HG02623 (cell line): ENCODE data around the gene NEURL4.
A peak's percentile ranks its signal among the peaks of the same experiment; 100 is the strongest.
"Not testable (repeated sequence)": the region's sequence is repeated elsewhere in the genome, so short reads cannot be mapped to it uniquely, and the experiment has no call there.

Source experiments
- ATAC-seq: cut with Tn5 transposase; IDR thresholded peaks from one replicate; pipeline ENCODE4 v1.9.1; 2021; ENCODE audit warnings: moderate library complexity; ENCODE audit not compliant: unreplicated experiment

Gene NEURL4

GRCh38 chr17:7328840-7329373, at the start of gene NEURL4:
NEURL4 (minus strand) TSS chr17:7329335; CDS start chr17:7329312, 23 bp downstream.
- ATAC-seq = no peak

DNA sequence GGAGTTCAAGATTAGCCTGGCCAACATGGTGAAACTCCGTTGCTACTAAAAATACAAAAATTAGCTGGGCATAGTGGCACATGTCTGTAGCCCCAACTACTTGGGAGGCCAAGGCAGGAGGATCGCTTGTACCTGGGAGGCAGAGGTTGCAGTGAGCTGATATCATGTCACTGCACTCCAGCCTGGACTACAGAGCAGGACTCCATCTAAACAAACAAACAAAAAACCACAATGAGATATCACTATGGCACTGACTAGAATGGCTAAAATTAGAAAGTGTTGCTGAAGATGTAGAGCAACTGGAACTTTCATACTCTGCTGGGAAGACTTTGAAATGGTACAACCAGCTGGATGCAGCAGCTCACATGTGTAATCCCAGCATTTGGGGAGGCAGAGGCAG, 45.2 kb upstream of the NEURL4 start:
- ATAC-seq = no peak

- ATAC-seq = no peak
These were observed 41.7 kb upstream of the NEURL4 start for GRCh38 chr17:7370853-7371252.

DNA sequence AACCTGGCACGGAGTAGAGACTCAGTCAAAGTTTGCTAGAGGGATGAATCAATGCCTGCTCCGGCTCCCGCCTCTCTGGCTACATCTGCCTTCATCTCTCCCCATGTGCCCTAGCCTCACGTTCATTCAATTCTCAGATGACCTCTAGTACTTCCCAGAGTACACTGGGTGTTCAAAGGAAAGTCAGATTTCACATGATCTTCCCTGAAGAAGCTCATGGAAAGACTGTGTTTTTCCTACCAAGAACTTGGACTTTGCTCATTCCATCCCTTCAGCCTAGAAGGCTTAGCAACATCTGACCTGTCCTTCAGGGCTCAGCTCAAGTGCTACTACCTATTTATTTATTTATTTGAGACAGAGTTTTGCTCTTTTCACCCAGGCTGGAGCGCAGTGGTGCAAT, 40.7 kb upstream of the NEURL4 start:
- ATAC-seq = no peak

GRCh38 chr17:7368599-7368994, 39.5 kb upstream of the NEURL4 start:
- not testable (repeated sequence) for ATAC-seq

GRCh38 chr17:7367918-7368598, 38.9 kb upstream of the NEURL4 start:
- ATAC-seq = no peak

- no peak for ATAC-seq
These were observed 37.9 kb upstream of the NEURL4 start for GRCh38 chr17:7367083-7367482.

DNA sequence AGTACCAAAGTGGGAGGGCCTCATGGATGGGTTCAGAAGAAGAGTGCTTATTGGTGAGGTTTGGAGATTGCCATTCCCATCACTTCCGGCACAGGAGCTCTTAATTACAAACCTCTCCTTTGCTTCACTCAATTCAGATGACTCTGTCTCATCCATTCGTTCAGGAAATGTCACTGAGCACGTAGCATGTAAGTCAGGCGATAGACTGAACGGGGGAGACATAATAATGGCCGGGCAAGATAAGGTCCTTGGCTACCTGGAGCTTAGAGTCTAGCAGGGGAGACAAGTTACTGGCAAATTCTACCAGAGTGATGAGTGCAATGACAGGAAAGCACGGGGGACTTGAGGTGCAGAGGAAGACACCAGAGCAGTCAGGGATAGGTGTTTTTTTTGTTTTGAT, 36.8 kb upstream of the NEURL4 start:
- not testable (repeated sequence) for ATAC-seq

- ATAC-seq = no peak
These were observed 34.2 kb upstream of the NEURL4 start for GRCh38 chr17:7363311-7363710.

- ATAC-seq = no peak
These were observed 32.8 kb upstream of the NEURL4 start for GRCh38 chr17:7361906-7362305.

GRCh38 chr17:7357381-7357780, 28.2 kb upstream of the NEURL4 start:
- ATAC-seq = no peak

GRCh38 chr17:7356756-7357155, 27.6 kb upstream of the NEURL4 start:
- no peak for ATAC-seq

DNA sequence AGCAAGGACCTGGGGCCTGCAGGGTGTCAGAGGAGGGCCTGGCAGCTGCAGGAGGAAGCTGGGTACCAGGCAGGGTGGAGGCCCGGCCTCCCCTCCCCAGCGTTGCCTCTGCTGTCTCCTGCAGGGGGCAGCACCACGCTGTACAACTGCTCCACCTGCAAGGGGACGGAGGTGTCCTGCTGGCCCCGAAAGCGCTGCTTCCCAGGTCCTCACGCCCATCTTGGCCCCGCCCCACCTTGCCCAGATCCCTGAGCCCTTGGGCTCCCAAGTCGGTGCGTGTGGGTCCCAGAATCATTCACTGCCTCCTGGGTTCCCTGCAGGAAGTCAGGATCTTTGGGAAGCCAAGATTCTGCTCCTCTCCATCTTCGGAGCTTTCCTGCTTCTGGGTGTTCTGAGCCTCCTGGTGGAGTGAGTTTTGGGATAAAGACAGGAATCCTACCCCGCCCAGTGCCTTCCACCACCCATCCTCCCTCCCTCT, 27.0 kb upstream of the NEURL4 start:
- ATAC-seq = no peak

DNA sequence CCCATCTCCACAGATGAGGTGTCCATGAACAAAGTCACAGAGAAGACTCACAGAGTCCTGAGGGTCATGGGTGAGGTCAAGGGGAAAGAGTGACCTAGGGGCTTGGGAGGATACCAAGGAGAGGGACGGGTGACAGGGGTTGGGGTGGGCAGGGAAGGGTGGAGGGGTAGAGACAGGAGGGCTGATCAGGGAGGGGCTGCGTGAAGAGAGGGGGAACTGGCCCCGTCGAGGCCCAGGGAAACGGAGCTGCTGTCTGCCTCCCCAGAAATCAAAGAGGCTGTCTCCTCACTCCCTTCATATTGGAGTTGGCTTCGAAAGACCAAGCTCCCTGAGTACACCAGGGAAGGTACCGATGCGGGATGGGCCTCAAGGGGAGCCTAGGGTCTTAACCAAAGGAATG, 26.4 kb upstream of the NEURL4 start:
- no peak for ATAC-seq

DNA sequence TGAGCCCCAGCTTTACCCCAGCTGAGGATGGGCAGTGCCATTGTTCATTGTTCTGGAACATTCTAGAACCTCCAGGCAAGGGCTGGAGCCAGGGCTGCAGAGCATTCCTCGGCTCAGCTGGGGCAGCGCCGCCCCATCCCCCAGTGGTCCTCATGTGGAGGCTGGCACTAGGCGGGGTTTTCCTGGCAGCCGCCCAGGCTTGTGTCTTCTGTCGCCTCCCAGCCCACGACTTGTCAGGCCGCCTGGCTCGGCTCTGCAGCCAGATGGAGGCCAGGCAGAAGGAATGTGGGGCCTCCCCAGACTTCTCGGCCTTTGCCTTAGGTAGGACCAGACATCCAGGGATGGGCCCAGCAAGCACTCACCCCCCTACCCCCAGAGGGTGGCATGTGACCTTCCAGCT, 25.9 kb upstream of the NEURL4 start, which contains the start of gene TMEM95:
TSS of gene TMEM95 (plus strand) at position 104 of the 400 bp plus-strand sequence. CDS start at position 153, 49 bp downstream.
- ATAC-seq = no peak

- no peak for ATAC-seq
These were observed 25.2 kb upstream of the NEURL4 start for GRCh38 chr17:7354262-7354843.

- no peak for ATAC-seq
These were observed 23.9 kb upstream of the NEURL4 start for GRCh38 chr17:7352910-7353635.

DNA sequence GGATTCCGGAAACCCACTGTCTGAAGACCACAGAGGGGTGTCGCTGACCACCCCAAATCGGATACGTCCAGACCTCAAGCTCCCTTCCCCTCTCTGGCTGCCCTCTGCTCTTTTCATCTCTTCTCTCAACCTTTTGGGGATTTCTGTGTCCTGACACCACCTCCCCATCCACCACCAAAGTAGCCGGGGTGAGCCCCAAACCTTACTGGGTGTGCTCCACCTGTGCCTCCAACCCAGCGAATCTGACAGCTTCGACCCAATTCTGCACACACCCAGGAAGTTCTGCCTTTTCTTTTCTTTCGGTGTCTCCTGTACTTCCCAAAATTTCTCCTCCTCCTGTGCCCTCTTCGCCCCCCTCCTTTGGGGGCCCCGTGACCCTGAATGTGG, 23.4 kb upstream of the NEURL4 start:
- ATAC-seq = no peak

- peak; percentile 56 for ATAC-seq
These were observed 22.7 kb upstream of the NEURL4 start, which contains the start of gene KCTD11 for GRCh38 chr17:7351665-7352502. KCTD11 (plus strand) TSS chr17:7352162.

- no peak for ATAC-seq
These were observed 19.5 kb upstream of the NEURL4 start for GRCh38 chr17:7348478-7349242.
